Osteoblast (primary cell): Measurements from ENCODE around the gene SPDYC. TPM values are rescaled to one million over a fixed set of nuclear protein-coding genes. Genes with fewer than 3 reads are reported as not detected.

Experiments used
- DNase-seq: peaks from one replicate; pipeline ENCODE4 v3.0.0; 2011; ENCODE audit warnings: low spot score, mixed read lengths; ENCODE audit not compliant: insufficient read length; ENCODE audit errors: missing footprints
- H2AFZ ChIP-seq: 2 replicates; pipeline ENCODE4 v1.6.0; 2011; ENCODE audit warnings: mild to moderate bottlenecking, low read length
- H3K27ac ChIP-seq: 2 replicates; pipeline ENCODE4 v1.5.1; 2011; ENCODE audit warnings: mild to moderate bottlenecking, low read depth, low read length, moderate library complexity
- H3K27me3 ChIP-seq: 2 replicates; pipeline ENCODE4 v1.6.0; 2012; ENCODE audit warnings: mild to moderate bottlenecking, control low read depth, inconsistent platforms, low read length, moderate library complexity; ENCODE audit not compliant: insufficient read depth
- H3K36me3 ChIP-seq: 2 replicates; pipeline ENCODE4 v1.5.1; 2011; ENCODE audit warnings: mild to moderate bottlenecking, low read length, control low read depth, moderate library complexity; ENCODE audit not compliant: insufficient read depth
- H3K4me1 ChIP-seq: 2 replicates; pipeline ENCODE4 v1.5.1; 2011; ENCODE audit warnings: mild to moderate bottlenecking, low read length, control low read depth, moderate library complexity; ENCODE audit not compliant: insufficient read depth
- H3K4me2 ChIP-seq: 2 replicates; pipeline ENCODE4 v1.6.0; 2011; ENCODE audit warnings: mild to moderate bottlenecking, low read length; ENCODE audit not compliant: insufficient read depth
- H3K4me3 ChIP-seq: fragments of 200-600 bp; sonication (generic); 3 replicates; pipeline ENCODE4 v1.5.1; 2012; ENCODE audit warnings: mild to moderate bottlenecking, low read length, inconsistent platforms; ENCODE audit not compliant: insufficient read depth
- H3K79me2 ChIP-seq: 2 replicates; pipeline ENCODE4 v1.6.0; 2012; ENCODE audit warnings: mild to moderate bottlenecking, low read length, control low read depth, inconsistent platforms; ENCODE audit not compliant: insufficient read depth
- H3K9me3 ChIP-seq: 2 replicates; pipeline ENCODE4 v1.5.1; 2011; ENCODE audit warnings: low read depth, low read length, control low read depth
- H4K20me1 ChIP-seq: 2 replicates; pipeline ENCODE4 v1.6.0; 2012; ENCODE audit warnings: mild to moderate bottlenecking, low read length, control low read depth; ENCODE audit not compliant: insufficient read depth
- CTCF ChIP-seq: IDR thresholded peaks from 2 replicates; pipeline ENCODE4 v1.5.1; 2011; ENCODE audit warnings: mild to moderate bottlenecking, low read depth, low read length, moderate library complexity; ENCODE audit errors: extremely low read depth
- small RNA-seq: library from RNA; depleted of rRNA; stranded (forward); fragments of <200 nt; gene quantifications from one replicate; pipeline ENCODE3, GENCODE V24; 2012
- total RNA-seq: library from RNA; depleted of rRNA; stranded (reverse); fragments of >200 nt; gene quantifications from 2 replicates; pipeline ENCODE4 v1.2.3, GENCODE V29; 2012

Gene SPDYC
- total RNA-seq, 1 donor: not detected

DNA sequence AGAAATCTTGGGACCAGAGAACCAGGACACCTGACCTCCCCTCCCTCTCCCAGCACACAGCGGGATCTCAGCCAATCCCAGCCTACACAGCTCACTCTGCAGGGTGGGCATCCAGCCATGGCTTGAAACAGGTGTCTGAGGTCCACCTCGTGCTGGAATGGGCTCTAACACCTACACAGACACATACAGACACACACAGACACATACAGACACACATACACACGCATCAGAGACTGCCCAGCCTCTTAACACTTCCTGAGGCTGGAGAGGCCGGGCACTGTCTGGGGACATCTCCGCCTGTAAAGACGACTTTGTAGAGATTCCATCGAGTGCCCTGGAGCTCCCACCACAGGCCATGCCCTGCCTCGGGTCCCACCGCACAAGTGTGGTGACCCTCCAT lies 48.4 kb downstream of the SPDYC start:
- H4K20me1 ChIP-seq: no peaks in the 10 kb centered on the region
- H3K27me3 ChIP-seq: no peaks in the 10 kb centered on the region
- no peaks in the 10 kb centered on the region for H3K4me1 ChIP-seq
- H3K79me2 ChIP-seq: no peaks in the 10 kb centered on the region
- TF ChIP-seq CTCF: no peak
- no peaks in the 10 kb centered on the region for H3K36me3 ChIP-seq
- DNase-seq: no peak
- no peak overlapping the region for H3K27ac ChIP-seq
- no peaks in the 10 kb centered on the region for H3K9me3 ChIP-seq
- no peak overlapping the region for H3K4me2 ChIP-seq
- H2AFZ ChIP-seq: no peak overlapping the region
- H3K4me3 ChIP-seq: no peak overlapping the region

DNA sequence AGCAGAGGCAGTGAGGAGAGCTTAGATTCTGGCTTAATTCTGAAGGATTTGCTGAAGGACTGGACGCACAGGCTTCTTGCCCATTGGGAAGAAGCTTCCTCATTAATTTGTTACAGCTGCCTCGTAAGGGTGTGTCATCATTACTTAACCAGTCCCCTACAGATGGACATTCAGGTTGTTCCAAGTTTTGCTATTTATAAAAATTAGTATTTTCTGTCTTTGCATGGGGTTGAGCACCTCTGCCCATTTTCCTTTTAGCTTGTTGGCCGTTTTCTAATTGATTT lies 49.8 kb downstream of the SPDYC start:
- Histone ChIP-seq H3K27ac (no peak overlapping the region), H3K79me2 (no peaks in the 10 kb centered on the region), H3K4me3 (no peak overlapping the region), H3K9me3 (no peaks in the 10 kb centered on the region), H2AFZ (no peak overlapping the region), H3K36me3 (no peaks in the 10 kb centered on the region), H3K4me1 (peaks cover 3% of the 10 kb centered on the region), H4K20me1 (no peaks in the 10 kb centered on the region), H3K27me3 (no peaks in the 10 kb centered on the region), H3K4me2 (no peak overlapping the region)
- no peak for TF ChIP-seq CTCF
- DNase-seq: peak; percentile 63

- H3K27me3 ChIP-seq: no peaks in the 10 kb centered on the region
- no peaks in the 10 kb centered on the region for H3K9me3 ChIP-seq
- no peak for DNase-seq
- H3K4me2 ChIP-seq: no peak overlapping the region
- no peak overlapping the region for H3K27ac ChIP-seq
- TF ChIP-seq CTCF: no peak
- H3K36me3 ChIP-seq: no peaks in the 10 kb centered on the region
- H3K4me1 ChIP-seq: peaks cover 12% of the 10 kb centered on the region
- no peak overlapping the region for H3K4me3 ChIP-seq
- H2AFZ ChIP-seq: no peak overlapping the region
- no peaks in the 10 kb centered on the region for H4K20me1 ChIP-seq
- no peaks in the 10 kb centered on the region for H3K79me2 ChIP-seq
Observed at GRCh38 chr11:65221026-65221425, 51.0 kb downstream of the SPDYC start.

Small RNAs within 50 kb of the gene (small RNA-seq; reads per million reads assigned to genes)
- gene HIGD1AP10 (not detected), gene PDCL2P2 (not detected), gene RNU2-23P (43.7 reads per million, percentile 96 among the genes with 10 or more reads in this experiment)

Other genes starting within 250 kb of the SPDYC start
- gene PPP2R5B, start 245.5 kb upstream of the SPDYC start, total RNA-seq: 6.2 and 6.8 TPM in 2 replicates
- not detected in 2 replicates for gene GPHA2, start 234.3 kb upstream of the SPDYC start, total RNA-seq
- not detected in 2 replicates for gene MAJIN, start 198.1 kb upstream of the SPDYC start, total RNA-seq
- gene BATF2, start 173.3 kb upstream of the SPDYC start, total RNA-seq: 0.29 and 1.4 TPM in 2 replicates
- 66.3 and 78.5 TPM in 2 replicates for gene ARL2, start 156.1 kb upstream of the SPDYC start, total RNA-seq
- 12.3 and 13.0 TPM in 2 replicates for gene SNX15, start 142.8 kb upstream of the SPDYC start, total RNA-seq
- gene SAC3D1, start 129.0 kb upstream of the SPDYC start, total RNA-seq: 7.6 and 9.7 TPM in 2 replicates
- 15.6 and 17.7 TPM in 2 replicates for gene NAALADL1, start 111.7 kb upstream of the SPDYC start, total RNA-seq
- 2.1 and 3.3 TPM in 2 replicates for gene CDCA5, start 86.2 kb upstream of the SPDYC start, total RNA-seq
- gene ZFPL1, start 86.0 kb upstream of the SPDYC start, total RNA-seq: 38.6 and 39.4 TPM in 2 replicates
- 122 and 153 TPM in 2 replicates for gene VPS51, start 74.0 kb upstream of the SPDYC start, total RNA-seq
- gene TM7SF2, start 58.4 kb upstream of the SPDYC start, total RNA-seq: 8.8 and 10.1 TPM in 2 replicates
- gene ZNHIT2, start 52.5 kb upstream of the SPDYC start, total RNA-seq: 12.3 and 12.4 TPM in 2 replicates
- 94.3 and 118 TPM in 2 replicates for gene FAU, start 48.1 kb upstream of the SPDYC start, total RNA-seq
- 37.4 and 41.6 TPM in 2 replicates for gene MRPL49, start 47.9 kb upstream of the SPDYC start, total RNA-seq
- gene SYVN1, start 35.7 kb upstream of the SPDYC start, total RNA-seq: 10.3 and 11.9 TPM in 2 replicates
- 102 and 116 TPM in 2 replicates for gene CAPN1, start 11.7 kb downstream of the SPDYC start, total RNA-seq
- gene POLA2, start 91.7 kb downstream of the SPDYC start, total RNA-seq: 4.3 and 6.2 TPM in 2 replicates
- gene CDC42EP2, start 144.6 kb downstream of the SPDYC start, total RNA-seq: 15.0 and 15.6 TPM in 2 replicates
- gene DPF2, start 163.6 kb downstream of the SPDYC start, total RNA-seq: 44.2 and 48.1 TPM in 2 replicates
- gene TIGD3, start 184.5 kb downstream of the SPDYC start, total RNA-seq: not detected in 2 replicates
- 4.1 and 4.3 TPM in 2 replicates for gene SLC25A45, start 212.4 kb downstream of the SPDYC start, total RNA-seq
- gene FRMD8, start 216.4 kb downstream of the SPDYC start, total RNA-seq: 62.2 and 78.2 TPM in 2 replicates